GM21526 (cell line): ENCODE measurements around the gene EEFSEC.
"Not testable (repeated sequence)": the region's sequence is repeated elsewhere in the genome, so short reads cannot be mapped to it uniquely, and the experiment has no call there.

Source experiments
- ATAC-seq: cut with Tn5 transposase; IDR thresholded peaks from one replicate; pipeline ENCODE4 v1.9.1; 2021; ENCODE audit warnings: moderate library complexity; ENCODE audit not compliant: unreplicated experiment, low FRiP score

EEFSEC gene

DNA sequence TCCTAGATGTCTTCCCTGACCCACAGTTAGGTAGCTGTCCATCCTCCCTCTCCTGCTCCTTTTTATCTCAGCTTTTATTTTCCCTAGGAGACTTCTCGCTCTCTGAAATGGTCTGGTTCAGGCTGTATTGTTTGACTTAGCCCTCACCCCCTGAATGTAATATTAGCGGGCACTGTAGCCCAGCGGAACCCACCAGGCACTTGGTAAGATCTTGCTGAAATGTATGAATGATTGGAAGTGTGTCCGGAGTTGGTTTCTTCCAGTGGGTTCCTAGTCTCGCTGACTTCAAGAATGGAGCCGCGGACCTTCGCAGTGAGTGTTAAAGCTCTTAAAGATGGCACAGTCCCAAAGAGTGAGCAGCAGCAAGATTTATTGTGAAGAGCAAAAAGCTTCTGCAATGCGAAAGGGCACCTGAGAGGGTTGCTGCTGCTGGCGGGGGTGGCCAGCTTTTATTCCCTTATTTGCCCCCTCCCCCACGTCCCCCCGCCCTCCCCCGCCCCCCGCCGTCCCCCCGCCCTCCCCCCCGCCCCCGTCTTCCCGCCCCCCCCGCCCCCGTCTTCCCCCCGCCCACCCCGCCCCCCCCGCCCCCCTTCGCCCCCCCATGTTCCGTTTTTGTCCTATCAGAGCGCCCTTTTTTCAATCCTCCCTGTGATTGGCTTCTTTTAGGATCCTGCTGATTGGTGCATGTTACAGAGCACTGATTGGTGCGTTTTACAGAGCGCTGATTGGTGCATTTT is 694 bp upstream of the EEFSEC start:
- ATAC-seq = no peak

DNA sequence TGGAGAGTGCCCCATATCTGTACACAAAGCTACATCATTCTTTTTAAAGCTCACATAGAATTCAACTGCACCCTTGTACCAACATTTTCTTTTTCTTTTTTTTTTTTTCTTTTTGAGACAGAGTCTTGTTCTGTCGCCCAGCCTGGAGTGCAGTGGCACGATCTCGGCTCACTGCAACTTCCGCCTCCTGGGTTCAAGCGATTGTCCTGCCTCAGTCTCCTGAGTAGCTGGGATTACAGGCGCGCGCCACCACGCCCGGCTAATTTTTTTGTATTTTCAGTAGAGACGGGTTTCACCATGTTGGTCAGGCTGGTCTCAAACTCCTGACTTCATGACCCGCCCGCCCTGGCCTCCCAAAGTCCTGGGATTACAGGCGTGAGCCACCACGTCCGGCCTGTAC is 1.1 kb downstream of the EEFSEC start:
- not testable (repeated sequence) for ATAC-seq

DNA sequence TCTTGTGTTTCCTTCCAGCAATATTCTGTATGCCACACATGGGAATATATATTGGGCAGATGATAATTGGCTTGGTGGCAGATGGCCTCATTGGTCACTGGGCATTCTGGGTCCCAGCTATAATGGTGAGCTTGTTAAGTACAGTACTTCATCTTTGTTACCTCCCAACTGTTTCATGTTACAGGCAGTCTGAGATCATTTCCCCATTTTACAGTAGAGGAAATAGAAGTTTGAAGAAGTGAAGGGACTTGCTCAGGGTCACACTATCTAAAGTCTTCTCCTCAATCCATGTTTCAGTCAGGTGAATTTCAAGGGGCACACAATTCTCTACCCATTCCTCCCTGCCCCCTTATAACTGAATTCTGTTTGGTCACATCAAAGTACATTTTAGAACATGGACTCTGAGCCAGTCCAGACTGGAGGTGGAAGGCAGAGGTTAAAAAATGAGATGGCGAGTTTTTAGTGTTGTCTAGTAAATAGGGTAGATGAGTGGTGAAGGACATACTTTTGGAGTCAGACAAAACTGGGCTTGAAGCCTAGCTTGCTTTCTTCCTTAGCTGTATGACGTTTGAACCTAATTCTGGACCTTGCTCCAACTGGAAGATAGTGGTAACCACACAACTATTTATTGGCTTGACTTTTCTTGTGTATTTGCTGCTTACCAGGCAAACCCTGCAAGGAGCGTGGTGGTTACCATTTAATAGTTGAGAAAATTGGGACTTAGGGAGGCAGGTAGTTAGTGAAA is 2.5 kb downstream of the EEFSEC start:
- ATAC-seq = no peak

DNA sequence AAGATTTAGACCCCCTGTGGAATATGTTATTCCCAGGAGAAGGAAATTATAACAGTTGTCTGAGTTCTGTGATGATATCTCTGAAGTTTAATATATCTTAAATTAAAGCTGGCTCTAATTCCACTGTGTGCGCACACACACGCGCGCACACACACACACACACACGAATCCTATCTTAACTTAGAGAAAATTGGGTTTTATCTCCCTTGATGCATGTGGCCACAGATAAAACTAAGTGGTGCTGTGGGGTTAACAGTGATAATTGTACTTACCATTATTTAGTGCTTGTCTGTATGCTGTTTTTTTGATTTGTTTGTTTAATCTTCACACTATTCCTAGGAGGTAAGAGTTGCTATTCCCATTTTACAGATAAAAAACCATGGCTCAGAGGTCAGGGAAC is 7.4 kb downstream of the EEFSEC start:
- no peak for ATAC-seq

DNA sequence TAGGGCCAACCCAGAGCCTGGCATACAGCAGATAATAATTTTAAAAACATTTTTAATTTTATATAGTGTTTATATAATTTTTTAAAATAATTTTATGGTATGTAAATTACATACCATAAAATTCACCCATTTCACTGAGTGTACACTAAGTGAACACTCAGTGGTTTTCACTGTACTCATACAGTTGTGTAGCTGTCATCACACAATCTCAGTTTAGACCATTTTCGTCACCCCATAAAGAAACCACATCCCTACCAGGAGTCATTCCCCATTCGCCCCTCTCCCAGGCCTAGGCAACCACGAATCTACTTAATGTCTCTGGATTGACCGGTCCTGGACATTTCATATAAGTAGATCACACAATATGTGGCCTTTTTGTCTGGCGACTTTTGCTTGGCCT is 10.2 kb downstream of the EEFSEC start:
- ATAC-seq = no peak

DNA sequence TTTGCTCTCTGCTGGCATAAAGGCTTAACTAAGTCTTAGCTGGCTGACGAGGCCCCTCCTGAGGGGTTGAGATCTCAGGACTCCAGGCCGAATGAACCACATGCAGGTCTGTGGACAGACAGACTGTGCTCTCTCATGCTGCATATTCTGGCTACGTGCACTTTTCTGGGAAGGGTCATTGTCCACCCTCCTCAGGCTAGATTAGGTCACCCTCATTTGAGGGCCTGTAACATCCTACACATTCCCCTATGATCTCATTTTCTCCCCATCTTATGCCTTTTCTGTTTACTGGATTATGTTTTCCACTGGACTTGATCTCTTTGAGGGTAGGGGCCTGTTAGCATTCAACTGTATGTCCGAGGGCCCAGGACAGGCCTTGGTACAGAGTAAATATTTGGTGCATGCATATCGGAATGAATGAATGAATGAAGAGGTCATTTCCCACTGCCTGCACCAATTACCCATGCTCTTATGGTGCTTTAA is 13.7 kb downstream of the EEFSEC start:
- ATAC-seq = no peak

DNA sequence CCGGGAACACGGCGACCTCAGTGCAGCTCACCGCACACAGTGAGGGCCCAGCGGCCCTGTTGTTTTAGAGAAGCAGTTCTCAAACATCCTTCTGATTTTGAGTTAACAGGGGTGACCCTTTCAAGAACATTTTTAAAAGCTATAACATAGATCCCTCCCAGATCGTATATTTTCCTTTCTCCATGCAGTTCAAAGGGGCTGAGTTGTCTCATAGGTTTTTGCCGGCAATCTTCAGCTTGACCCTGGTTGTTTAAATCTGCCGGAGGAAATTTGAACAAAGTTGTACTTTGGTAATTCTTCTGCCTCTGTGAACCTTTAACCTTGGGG is 14.3 kb downstream of the EEFSEC start:
- no peak for ATAC-seq

DNA sequence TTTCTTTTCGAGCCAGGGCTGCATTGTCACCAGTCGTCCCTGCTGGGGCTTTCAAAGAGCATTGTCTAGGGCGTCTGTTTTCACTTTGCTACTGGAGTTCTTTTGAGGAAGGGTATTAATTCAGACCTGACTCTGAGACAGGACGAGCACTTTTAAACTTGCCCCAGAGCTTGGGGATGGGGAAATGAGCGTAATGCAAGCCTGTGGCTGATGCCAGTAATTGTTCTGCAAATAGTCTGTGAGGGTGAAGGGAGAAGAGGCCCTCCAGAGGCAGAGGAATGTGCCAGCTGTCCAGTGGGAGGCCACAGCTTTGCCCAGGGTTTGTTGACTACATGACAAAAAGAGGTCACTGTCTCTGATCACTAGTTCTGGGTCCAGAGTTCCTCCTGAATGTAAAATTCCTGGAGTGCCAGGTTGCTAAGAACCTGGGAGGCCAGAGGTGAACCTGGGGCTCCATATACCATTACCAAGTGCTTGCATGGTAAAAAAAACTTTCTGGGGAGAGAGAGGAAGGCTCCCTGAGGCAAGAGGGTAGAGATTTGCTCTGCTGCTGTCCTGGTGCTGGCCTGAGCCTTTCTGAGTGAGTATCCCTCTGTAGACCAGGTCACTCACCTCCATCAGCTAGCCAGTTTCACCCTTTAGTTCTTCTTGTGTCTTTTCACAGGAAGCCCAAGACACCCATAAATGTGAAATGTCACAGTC is 14.8 kb downstream of the EEFSEC start:
- no peak for ATAC-seq

DNA sequence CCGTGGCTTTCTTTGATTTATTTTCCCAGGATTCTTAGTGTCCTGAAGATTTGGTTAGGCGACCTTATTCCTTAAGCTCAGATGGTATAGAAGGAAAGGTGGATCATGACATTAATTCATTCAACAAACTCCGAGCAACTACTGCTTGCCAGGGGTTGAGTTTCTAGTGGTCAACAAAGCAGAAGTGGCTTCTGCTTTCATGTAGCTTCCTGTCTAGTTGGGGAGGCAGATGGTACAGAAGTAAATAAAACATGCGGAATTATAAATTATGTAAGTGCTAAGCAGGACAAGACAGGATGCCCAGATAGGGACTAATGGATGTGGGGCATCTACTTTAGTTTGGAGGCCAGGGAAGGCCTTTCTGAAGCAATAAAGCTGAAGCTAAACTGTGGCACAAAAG is 15.6 kb downstream of the EEFSEC start:
- no peak for ATAC-seq

DNA sequence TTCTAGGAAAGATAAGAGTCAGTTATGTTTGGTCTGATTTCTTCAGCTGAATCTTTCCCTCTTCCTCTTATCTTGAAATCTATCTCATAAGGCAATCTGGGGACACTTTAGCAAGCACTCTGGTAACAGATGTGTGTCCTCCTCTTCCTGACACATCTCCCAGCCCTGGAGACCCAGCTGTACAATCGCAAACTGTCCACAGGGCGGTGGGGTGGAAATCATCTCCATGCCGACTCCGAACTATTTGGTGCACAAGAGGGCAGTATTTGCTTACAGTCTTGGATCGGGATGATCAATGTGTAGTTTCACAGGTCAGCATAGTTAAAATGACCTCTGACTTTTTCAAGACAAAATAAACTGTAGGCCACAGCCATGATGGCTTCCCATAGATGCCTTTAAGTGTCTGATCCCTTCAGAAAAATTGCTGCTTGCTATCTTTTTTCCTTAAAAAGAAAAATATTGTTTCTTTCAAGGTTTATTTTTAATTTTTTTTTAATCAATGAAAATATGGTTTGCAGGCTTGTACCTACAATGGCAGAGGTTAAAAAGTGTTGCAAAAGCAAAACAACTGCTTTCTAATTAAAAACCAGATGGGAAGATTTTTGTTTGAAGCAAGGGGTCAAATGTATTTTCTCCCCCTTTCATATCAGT is 17.7 kb downstream of the EEFSEC start:
- no peak for ATAC-seq

DNA sequence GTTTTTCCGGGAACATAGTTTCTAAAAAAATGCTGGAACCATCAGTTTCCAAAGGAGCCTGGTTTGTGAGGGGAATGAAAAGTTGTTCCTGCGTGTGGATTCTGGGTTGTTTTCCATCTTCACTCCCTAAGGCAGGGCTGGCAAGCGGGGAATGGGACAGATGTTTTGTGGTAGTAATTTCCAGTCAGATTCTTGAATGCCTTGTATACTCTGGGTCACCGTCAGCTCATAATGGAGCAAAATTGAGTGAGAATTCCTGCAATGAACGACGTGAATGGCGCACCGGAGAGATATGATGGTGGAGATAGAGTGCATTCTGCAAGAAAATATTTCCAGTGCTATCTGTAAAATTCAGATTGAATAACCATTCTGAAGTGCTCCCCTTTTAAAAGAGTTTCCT is 19.9 kb downstream of the EEFSEC start:
- no peak for ATAC-seq

DNA sequence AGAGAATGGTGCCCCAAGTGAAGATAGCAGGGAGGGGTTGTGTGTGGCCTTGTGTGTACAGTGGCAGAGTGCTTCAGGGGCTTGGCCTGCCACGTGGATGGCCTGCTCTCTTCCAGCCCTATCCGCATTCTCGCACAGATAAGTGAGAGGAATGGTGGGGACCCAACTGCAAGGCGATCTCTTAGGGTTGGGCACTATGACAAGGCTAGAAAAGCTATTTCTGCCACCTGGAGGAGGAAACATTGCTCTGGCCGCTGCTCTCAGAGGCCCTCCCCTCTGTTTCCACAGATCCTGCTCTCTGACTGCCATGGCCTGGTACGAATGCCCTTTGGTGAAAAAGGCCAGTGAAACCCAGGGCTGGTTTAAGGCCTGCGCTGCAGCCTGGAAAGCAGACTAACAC is 20.6 kb downstream of the EEFSEC start:
- no peak for ATAC-seq

DNA sequence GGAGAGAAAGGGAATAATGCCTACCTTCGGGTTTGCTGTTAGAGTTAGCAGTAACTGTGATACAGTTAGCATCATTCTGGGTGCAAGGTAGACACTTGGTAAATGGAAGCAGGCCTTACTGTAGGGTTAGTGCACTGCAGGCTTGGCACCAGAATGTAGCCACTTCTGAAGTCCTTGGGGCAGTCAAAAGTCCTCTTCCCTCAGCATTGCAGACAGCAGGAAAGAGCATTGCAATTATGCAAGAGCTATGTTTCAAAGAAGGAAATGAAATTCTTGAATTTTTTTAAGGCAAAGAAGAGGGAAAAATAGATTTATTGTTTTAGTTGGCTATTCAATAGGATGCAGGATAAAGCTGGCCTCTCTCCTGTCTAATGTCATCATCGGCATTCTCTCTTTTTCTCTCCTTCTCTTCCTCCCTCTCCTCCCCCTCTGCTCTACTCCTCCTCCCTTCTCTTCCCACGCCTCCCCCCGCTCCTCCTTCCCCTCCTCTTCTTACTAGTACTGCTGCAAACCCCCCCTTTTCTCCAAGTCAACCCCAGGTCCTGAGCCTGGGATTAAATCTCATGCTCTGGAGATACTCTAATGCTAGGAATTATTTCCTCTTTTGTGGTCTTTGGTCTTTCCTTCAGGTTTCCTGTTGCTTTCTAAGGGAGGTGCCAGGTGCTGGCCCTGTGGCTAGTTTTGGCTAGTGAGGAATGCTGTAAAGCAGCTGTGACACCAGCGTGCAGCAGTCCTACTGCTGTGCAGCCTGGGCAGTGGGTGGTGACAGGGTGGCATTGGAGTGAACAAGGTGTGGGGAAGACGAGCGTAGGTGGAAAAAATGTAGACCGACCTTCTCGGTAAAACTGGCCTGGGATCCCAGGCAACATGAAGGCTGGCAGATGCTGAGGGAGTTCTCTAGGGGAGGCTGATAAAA is 21.7 kb downstream of the EEFSEC start:
- no peak for ATAC-seq

DNA sequence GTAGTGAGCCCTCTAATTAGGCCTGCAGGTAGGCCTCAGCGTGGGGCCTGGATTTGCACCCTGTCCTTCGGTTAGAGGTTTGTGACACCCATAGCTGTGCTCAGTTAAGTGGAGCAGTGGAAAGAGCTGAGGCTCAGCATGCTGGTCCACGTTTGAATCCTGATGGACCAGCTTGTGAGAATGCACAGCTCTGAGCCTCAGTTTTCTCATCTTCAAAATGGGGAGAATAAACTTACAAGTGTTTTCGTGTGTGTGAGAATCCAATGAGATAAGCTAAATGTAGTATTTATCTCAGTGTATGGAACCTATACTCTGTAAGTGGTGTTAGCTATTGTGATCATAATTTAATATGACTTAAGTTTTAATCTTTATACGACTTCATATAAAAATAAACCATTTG is 22.5 kb downstream of the EEFSEC start:
- ATAC-seq = no peak

DNA sequence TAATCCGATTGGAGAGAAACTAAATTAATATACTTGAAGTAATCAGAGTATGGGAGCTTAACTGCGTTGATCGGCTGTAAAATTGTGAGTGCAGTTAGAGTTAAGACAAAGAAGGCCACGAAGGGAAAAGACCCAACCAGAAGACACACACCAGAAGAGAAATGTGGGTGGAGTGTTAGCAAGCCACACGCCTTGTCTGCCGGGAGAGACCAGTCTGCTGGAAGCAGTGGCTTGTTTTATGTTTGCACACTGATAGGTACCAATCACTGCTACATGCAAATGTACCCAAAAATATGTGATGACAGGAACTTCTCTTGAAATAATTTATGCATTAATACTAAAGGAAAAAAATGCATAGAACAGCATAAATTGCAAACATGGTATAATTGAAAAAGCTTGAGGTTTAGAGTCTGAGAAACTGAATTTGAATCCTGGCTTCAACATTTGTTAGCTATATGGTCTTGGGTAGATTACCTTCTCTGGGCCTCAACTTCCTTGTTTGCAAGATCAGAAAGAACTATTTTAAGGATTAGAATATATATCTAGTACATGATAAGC is 23.1 kb downstream of the EEFSEC start:
- no peak for ATAC-seq

DNA sequence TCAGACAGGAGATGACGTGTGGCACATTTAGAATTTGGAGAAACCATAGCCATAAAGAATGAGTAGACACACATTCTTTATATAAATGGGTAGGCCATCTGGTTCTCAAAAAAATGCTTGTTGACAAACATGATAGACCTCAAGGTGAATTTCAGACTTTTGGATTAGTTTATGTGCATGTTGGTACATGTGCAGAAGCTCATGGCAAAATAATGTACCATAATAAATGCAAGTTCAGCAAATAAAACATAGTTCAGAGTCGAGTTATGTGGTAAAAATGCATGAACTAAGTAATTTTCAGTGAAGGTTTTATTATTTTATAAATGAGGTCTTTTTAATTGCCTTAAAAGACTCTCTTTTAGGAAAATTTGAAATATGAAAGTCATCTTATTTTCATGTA is 24.6 kb downstream of the EEFSEC start:
- ATAC-seq = no peak

DNA sequence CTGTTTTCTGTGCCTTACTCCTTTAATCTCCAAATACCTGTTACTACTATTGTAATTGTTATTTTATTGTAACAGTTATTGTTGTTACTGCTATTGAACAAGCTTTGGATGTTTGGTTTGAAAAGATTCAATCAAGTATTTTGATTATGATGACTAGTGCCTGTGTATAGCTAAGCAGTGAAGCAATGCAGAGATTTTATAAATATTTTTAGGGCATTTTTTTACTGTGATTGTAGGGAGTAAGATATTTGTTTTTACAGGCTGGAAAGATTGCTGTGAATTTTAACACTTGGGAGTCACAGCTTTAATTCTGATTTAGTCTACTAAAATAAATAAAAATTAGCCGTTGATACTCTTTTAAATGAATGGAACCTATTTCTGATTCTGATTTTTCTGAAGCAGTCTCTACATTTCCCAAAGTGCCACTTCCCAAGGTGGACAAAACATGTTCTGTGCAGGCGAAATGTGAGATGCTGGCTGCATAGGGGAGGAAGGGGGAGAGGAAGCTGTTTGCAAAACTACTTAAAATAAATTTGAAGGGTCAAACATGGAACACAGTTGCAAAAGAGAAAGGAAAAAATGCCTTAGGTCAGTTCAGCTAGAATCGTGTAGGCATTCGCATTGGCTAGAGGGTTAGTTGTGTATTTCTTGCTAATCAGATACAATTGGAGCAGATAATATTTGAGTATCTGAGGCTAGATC is 25.7 kb downstream of the EEFSEC start:
- no peak for ATAC-seq

DNA sequence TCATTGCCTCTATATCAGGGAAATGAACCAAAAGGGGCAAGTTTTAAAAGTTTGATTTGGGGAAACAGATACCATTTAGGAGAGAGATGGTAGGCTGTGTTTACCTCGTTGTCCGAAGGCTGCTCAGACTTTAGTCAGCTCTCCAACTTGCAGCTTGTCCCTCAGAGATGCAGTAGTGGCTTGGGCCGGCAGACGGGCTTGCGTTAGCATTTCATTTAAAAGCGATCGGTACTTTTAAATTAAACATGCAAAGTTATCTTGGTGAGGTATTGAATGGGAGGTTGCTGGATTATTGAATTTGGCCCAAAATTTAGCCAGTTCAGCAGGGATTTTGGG is 26.2 kb downstream of the EEFSEC start:
- ATAC-seq = no peak

DNA sequence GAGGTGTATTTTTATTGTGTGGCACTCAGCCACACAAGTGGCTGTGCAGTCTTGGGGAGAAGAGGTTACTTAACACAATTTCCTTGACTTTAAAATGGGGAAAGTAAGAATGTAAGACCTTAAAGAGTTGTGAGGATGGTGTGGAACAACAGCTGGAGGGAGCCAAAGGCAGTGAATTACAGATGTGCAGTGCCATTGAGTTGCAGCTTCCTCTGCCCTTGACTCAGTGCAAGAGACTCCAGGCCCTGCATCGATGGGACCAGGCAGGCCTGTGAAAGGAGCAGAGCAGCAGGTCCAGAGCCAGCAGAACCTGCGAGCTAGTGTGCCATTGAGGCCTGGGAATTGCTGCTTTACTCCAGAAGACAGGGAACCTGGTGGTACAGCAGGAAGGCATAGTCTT is 27.2 kb downstream of the EEFSEC start:
- no peak for ATAC-seq
